ENCODE measurements around the gene CHST11.
A peak's percentile ranks its signal among the peaks of the same experiment; 100 is the strongest.

Gene CHST11

GRCh38 chr12:104456417-104456949 is at the start of gene CHST11:
TSS of gene CHST11 (plus strand) at chr12:104456948.
- H3K4me3 Mint-ChIP-seq = peak within 1 kb of the TSS; percentile 98
- peaks cover 38% of the 10 kb centered on the region for H3K4me1 Mint-ChIP-seq
- peaks cover 3% of the 10 kb centered on the region for H3K36me3 Mint-ChIP-seq
- peak within 1 kb of the TSS; percentile 94 for H3K27ac Mint-ChIP-seq
- H3K9me3 Mint-ChIP-seq = no peaks in the 10 kb centered on the region
- H3K27me3 Mint-ChIP-seq = no peaks in the 10 kb centered on the region

DNA sequence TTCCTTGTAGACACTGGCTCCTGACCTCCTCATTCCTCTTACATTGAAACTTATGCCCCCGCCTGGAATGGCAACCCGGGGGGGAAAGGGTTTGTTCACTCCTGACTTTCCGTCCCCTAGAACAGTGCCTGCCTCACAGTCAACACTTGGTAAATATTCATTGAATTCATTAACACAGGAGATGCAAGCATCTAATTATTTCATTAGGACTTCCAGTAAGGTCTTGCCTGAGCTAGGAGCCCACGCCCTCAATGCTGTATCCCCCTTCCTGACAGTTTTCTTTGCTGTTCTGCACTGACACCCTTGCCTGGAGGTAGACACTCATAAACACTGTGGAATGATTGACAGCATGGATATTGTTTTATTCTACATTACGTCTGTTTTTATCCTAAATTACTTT is 49.3 kb upstream of the CHST11 start:
- Mint-ChIP-seq H3K36me3 (no peaks in the 10 kb centered on the region), H3K4me3 (no peak overlapping the region), H3K4me1 (peaks cover 6% of the 10 kb centered on the region), H3K27ac (no peak overlapping the region), H3K9me3 (no peaks in the 10 kb centered on the region), H3K27me3 (no peaks in the 10 kb centered on the region)

DNA sequence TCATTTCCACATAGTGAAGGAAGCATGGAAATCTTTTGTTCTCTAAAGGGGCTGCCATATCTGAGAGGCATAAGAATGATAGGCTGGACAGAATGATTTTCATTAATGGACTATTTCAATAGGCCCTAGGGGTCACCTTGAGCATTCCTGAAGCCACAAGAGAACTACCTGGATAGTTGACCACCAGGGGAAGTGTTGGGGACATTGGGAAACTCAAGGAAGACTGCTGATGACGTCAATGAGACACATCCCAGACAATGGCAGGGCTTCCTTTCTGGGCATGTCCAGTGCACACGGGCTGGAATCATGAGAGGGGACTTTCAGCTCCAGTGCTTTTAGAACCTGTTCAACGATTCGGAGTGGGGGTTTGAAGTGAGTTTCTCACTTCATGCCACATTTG is 48.8 kb upstream of the CHST11 start:
- H3K27me3 Mint-ChIP-seq = no peaks in the 10 kb centered on the region
- no peak overlapping the region for H3K27ac Mint-ChIP-seq

GRCh38 chr12:104410326-104410725 is 46.4 kb upstream of the CHST11 start:
- Mint-ChIP-seq H3K9me3 (no peaks in the 10 kb centered on the region), H3K36me3 (no peaks in the 10 kb centered on the region), H3K4me3 (no peak overlapping the region), H3K4me1 (peaks cover 8% of the 10 kb centered on the region), H3K27ac (no peak overlapping the region), H3K27me3 (no peaks in the 10 kb centered on the region)

More for the DNA sequence above, 48.8 kb upstream of the CHST11 start:
- Mint-ChIP-seq H3K4me3 (no peak overlapping the region), H3K9me3 (no peaks in the 10 kb centered on the region), H3K36me3 (no peaks in the 10 kb centered on the region), H3K4me1 (peaks cover 8% of the 10 kb centered on the region)

GRCh38 chr12:104410786-104411185 is 46.0 kb upstream of the CHST11 start:
- H3K4me3 Mint-ChIP-seq = no peak overlapping the region
- no peaks in the 10 kb centered on the region for H3K36me3 Mint-ChIP-seq
- H3K27ac Mint-ChIP-seq = no peak overlapping the region
- no peaks in the 10 kb centered on the region for H3K9me3 Mint-ChIP-seq
- peaks cover 8% of the 10 kb centered on the region for H3K4me1 Mint-ChIP-seq
- H3K27me3 Mint-ChIP-seq = no peaks in the 10 kb centered on the region

- no peaks in the 10 kb centered on the region for H3K27me3 Mint-ChIP-seq
- no peak overlapping the region for H3K4me3 Mint-ChIP-seq
- no peaks in the 10 kb centered on the region for H3K36me3 Mint-ChIP-seq
- peak overlapping the region; percentile 44 for H3K27ac Mint-ChIP-seq
- no peaks in the 10 kb centered on the region for H3K9me3 Mint-ChIP-seq
- H3K4me1 Mint-ChIP-seq = peaks cover 8% of the 10 kb centered on the region
Observed at GRCh38 chr12:104411826-104412641, 44.7 kb upstream of the CHST11 start.

DNA sequence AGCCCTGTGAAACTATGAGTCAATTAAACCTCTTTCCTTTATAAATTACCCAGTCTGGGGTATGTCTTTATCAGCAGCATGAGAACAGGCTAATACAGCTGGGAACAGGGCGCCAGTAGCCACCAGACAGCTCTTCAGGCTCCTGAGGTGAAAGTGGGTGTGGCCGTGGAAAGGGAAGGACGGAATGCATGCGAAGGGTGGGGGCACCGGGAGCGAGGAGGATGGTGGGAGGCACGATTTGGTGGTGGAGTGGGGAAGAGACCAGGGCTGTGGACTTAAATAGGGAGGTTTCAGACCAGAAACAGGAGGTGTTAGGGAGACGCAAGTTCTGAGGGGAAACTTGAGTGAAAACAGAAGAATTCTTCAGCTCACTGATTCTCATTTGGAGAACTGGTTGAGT is 44.1 kb upstream of the CHST11 start:
- H3K27ac Mint-ChIP-seq = no peak overlapping the region
- H3K4me1 Mint-ChIP-seq = peaks cover 8% of the 10 kb centered on the region
- no peaks in the 10 kb centered on the region for H3K9me3 Mint-ChIP-seq
- no peak overlapping the region for H3K4me3 Mint-ChIP-seq
- no peaks in the 10 kb centered on the region for H3K36me3 Mint-ChIP-seq
- no peaks in the 10 kb centered on the region for H3K27me3 Mint-ChIP-seq

DNA sequence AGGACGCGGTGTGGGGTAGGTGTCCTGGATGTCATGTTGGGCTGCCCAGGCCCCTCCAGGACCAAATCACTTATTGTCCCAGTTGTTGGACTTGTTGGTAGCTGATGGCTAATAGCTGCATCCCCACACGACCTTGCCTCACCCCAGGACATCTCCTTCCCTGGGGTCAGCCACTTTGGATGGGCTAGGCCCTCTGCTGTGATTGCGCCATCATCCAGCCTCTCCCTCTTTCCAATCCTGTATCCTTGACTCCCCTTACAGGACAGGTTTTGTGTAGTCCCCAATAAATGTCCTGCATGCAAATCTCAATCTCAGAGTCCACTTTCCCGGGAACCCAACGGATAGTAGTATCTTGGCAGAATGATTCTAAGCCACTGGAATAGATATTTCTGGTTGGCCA is 43.4 kb upstream of the CHST11 start:
- H3K4me3 Mint-ChIP-seq = no peak overlapping the region
- H3K27me3 Mint-ChIP-seq = no peaks in the 10 kb centered on the region
- H3K9me3 Mint-ChIP-seq = no peaks in the 10 kb centered on the region
- no peak overlapping the region for H3K27ac Mint-ChIP-seq
- peaks cover 8% of the 10 kb centered on the region for H3K4me1 Mint-ChIP-seq
- no peaks in the 10 kb centered on the region for H3K36me3 Mint-ChIP-seq

- peaks cover 8% of the 10 kb centered on the region for H3K4me1 Mint-ChIP-seq
- H3K4me3 Mint-ChIP-seq = no peak overlapping the region
- H3K36me3 Mint-ChIP-seq = no peaks in the 10 kb centered on the region
- H3K9me3 Mint-ChIP-seq = no peaks in the 10 kb centered on the region
- H3K27ac Mint-ChIP-seq = no peak overlapping the region
- no peaks in the 10 kb centered on the region for H3K27me3 Mint-ChIP-seq
Observed at GRCh38 chr12:104414581-104415341, 42.0 kb upstream of the CHST11 start.

DNA sequence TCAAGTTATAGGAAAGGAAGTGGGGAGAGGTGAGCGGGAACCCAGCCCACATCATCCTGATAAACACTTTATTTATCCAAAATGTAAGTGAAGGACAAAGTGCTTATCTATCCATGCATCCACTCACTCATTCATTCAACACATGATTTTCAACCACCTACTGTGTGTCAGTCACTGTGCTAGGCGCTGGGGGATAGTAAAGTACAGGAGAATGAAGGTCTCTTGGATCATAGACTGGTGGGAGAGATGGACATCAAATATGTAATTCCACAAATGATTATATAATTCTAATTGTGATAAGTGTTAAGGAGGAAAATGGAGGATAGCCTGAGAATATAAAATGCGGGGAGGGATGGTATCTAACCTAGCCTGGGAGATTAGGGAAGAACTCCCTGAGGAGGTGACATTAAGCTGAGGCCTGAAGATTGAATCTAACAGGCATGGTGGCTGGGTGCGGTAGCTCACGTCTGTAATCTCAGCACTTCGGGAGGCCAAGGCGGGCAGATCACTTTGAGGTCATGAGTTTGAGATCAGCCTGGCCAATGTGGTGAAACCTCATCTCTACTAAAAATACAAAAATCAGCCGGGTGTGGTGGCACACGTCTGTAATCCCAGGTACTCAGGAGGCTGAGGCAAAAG is 41.3 kb upstream of the CHST11 start:
- no peak overlapping the region for H3K4me3 Mint-ChIP-seq

GRCh38 chr12:104416136-104416535 is 40.6 kb upstream of the CHST11 start:
- Mint-ChIP-seq H3K9me3 (no peaks in the 10 kb centered on the region), H3K27ac (no peak overlapping the region), H3K36me3 (no peaks in the 10 kb centered on the region), H3K4me3 (no peak overlapping the region), H3K4me1 (peaks cover 10% of the 10 kb centered on the region), H3K27me3 (no peaks in the 10 kb centered on the region)

More for the DNA sequence above, 41.3 kb upstream of the CHST11 start:
- H3K27ac Mint-ChIP-seq = no peak overlapping the region
- no peaks in the 10 kb centered on the region for H3K9me3 Mint-ChIP-seq
- H3K4me1 Mint-ChIP-seq = peaks cover 8% of the 10 kb centered on the region
- H3K36me3 Mint-ChIP-seq = no peaks in the 10 kb centered on the region
- no peaks in the 10 kb centered on the region for H3K27me3 Mint-ChIP-seq

DNA sequence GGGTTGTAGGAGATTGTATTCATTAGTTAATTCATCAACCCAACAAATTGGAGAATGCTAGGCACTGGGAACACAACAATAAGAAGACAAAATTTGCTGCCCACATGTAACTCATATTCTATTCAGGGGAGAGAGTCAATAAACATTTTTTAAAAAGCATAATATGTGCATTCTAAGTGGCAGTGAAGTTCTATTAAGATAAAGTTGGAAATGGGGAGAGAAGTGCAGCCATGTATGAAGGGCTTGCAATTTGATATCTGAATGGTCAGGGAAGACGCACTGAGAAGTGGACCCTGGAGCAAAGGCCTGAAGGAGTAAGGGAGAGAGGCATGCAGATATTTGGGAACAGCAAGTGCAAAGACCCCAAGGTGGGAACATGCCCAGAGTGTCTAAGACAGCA is 40.2 kb upstream of the CHST11 start:
- Mint-ChIP-seq H3K4me1 (peaks cover 13% of the 10 kb centered on the region), H3K9me3 (no peaks in the 10 kb centered on the region), H3K4me3 (no peak overlapping the region), H3K27ac (no peak overlapping the region), H3K27me3 (no peaks in the 10 kb centered on the region), H3K36me3 (no peaks in the 10 kb centered on the region)

GRCh38 chr12:104419717-104420116 is 37.0 kb upstream of the CHST11 start:
- Mint-ChIP-seq H3K9me3 (no peaks in the 10 kb centered on the region), H3K36me3 (peaks cover 2% of the 10 kb centered on the region), H3K27me3 (no peaks in the 10 kb centered on the region), H3K4me1 (peaks cover 5% of the 10 kb centered on the region), H3K27ac (no peak overlapping the region), H3K4me3 (no peak overlapping the region)

GRCh38 chr12:104420868-104421267 is 35.9 kb upstream of the CHST11 start:
- Mint-ChIP-seq H3K27ac (no peak overlapping the region), H3K27me3 (no peaks in the 10 kb centered on the region), H3K9me3 (no peaks in the 10 kb centered on the region), H3K36me3 (peaks cover 2% of the 10 kb centered on the region), H3K4me3 (no peak overlapping the region), H3K4me1 (peaks cover 5% of the 10 kb centered on the region)

- no peak overlapping the region for H3K27ac Mint-ChIP-seq
- no peaks in the 10 kb centered on the region for H3K27me3 Mint-ChIP-seq
Observed at GRCh38 chr12:104421343-104421742, 35.4 kb upstream of the CHST11 start.

GRCh38 chr12:104422441-104422840 is 34.3 kb upstream of the CHST11 start:
- Mint-ChIP-seq H3K27ac (no peak overlapping the region), H3K36me3 (peaks cover 2% of the 10 kb centered on the region), H3K27me3 (no peaks in the 10 kb centered on the region), H3K9me3 (no peaks in the 10 kb centered on the region), H3K4me3 (no peak overlapping the region), H3K4me1 (peaks cover 5% of the 10 kb centered on the region)

More at GRCh38 chr12:104421343-104421742, 35.4 kb upstream of the CHST11 start:
- Mint-ChIP-seq H3K4me3 (no peak overlapping the region), H3K4me1 (peaks cover 5% of the 10 kb centered on the region), H3K9me3 (no peaks in the 10 kb centered on the region), H3K36me3 (peaks cover 2% of the 10 kb centered on the region)

Measured in activated naive CD4-positive, alpha-beta T cell treated with anti-CD3 and anti-CD28 coated beads, Interleukin-2, amount 50 U/mL, for 24 hours (primary cell).